HG02763 (cell line): ENCODE measurements around the gene SPATA18.

Source experiments
- ATAC-seq: cut with Tn5 transposase; IDR thresholded peaks from one replicate; pipeline ENCODE4 v1.9.1; 2021; ENCODE audit warnings: mild to moderate bottlenecking, moderate library complexity; ENCODE audit not compliant: unreplicated experiment

Gene SPATA18

GRCh38 chr4:52051213-52051614 is at the start of gene SPATA18:
SPATA18 (plus strand) TSS chr4:52051304; CDS start chr4:52051705, 401 bp downstream.
- peak; percentile 49 for ATAC-seq

GRCh38 chr4:52001616-52002015 is 49.5 kb upstream of the SPATA18 start:
- no peak for ATAC-seq

GRCh38 chr4:52004414-52004813 is 46.7 kb upstream of the SPATA18 start:
- ATAC-seq, result no peak

GRCh38 chr4:52005604-52006273 is 45.4 kb upstream of the SPATA18 start:
- ATAC-seq, result no peak

- no peak for ATAC-seq
Measured at GRCh38 chr4:52006887-52007286, 44.2 kb upstream of the SPATA18 start.

- ATAC-seq, result no peak
Measured at GRCh38 chr4:52010986-52011385, 40.1 kb upstream of the SPATA18 start.

- ATAC-seq, result no peak
Measured at GRCh38 chr4:52012651-52013050, 38.5 kb upstream of the SPATA18 start.

GRCh38 chr4:52014903-52015302 is 36.2 kb upstream of the SPATA18 start:
- no peak for ATAC-seq

- no peak for ATAC-seq
Measured at GRCh38 chr4:52015366-52015765, 35.7 kb upstream of the SPATA18 start.

- ATAC-seq, result no peak
Measured at GRCh38 chr4:52016981-52017380, 34.1 kb upstream of the SPATA18 start.

- ATAC-seq, result no peak
Measured at GRCh38 chr4:52017814-52018213, 33.3 kb upstream of the SPATA18 start.

GRCh38 chr4:52019936-52020657 is 31.0 kb upstream of the SPATA18 start, which contains the start of gene LRRC66:
LRRC66 (minus strand) TSS chr4:52020363; CDS start chr4:52017613, 2,750 bp downstream.
- no peak for ATAC-seq

GRCh38 chr4:52028970-52029369 is 22.1 kb upstream of the SPATA18 start:
- ATAC-seq, result no peak

- no peak for ATAC-seq
Measured at GRCh38 chr4:52032005-52032404, 19.1 kb upstream of the SPATA18 start.

GRCh38 chr4:52035190-52035589 is 15.9 kb upstream of the SPATA18 start:
- no peak for ATAC-seq

- ATAC-seq, result no peak
Measured at GRCh38 chr4:52036886-52037530, 14.1 kb upstream of the SPATA18 start.

GRCh38 chr4:52037689-52038102 is 13.4 kb upstream of the SPATA18 start:
- ATAC-seq, result peak; percentile 63

GRCh38 chr4:52038103-52038912 is 12.8 kb upstream of the SPATA18 start, which contains the start of gene SGCB:
SGCB (minus strand) TSS chr4:52038299; CDS start chr4:52038259, 40 bp downstream.
- ATAC-seq, result peak; percentile 92

GRCh38 chr4:52045028-52045427 is 6.1 kb upstream of the SPATA18 start:
- no peak for ATAC-seq

GRCh38 chr4:52049266-52049665 is 1.8 kb upstream of the SPATA18 start:
- no peak for ATAC-seq
